Panc1 (cell line): Measurements from ENCODE around the gene CD55. TPM values are rescaled to one million over a fixed set of nuclear protein-coding genes. Genes with fewer than 3 reads are reported as not detected.

ENCODE experiments used
- ATAC-seq: fragments of 200-7000 bp; cut with Tn5 transposase; 2 replicates; pipeline ENCODE4 v1.9.1; 2020; ENCODE audit warnings: mild to moderate bottlenecking, moderate library complexity
- BruUV-seq: library from RNA; stranded (reverse); fragments of 400-500 nt; replicated peaks from 2 replicates; lab custom pipeline; 2021; lab: Mats Ljungman, UMichigan
- CTCF ChIA-PET: fragments of 300-600 bp; sonication (Branson Sonifier 250); formaldehyde crosslinking; loops from one replicate; lab custom pipeline; 2022; ENCODE audit warnings: antibody characterized with exemption; lab: Charles Lee
- POLR2A ChIA-PET: fragments of 300-600 bp; sonication (Branson Sonifier 250); formaldehyde crosslinking; loops from one replicate; lab custom pipeline; 2022; ENCODE audit warnings: antibody characterized with exemption; lab: Charles Lee
- DNase-seq: peaks from one replicate; pipeline ENCODE4 v3.0.0-alpha.2; 2010; ENCODE audit warnings: low read depth, low spot score
- H3K27ac ChIP-seq: 2 replicates; pipeline ENCODE4 v1.5.1; 2011; ENCODE audit warnings: mild to moderate bottlenecking, low read length, inconsistent platforms
- H3K27me3 ChIP-seq: fragments of 200-500 bp; sonication (Bioruptor generic); 2 replicates; pipeline ENCODE4 v1.6.0; 2014; ENCODE audit warnings: low read length, inconsistent platforms; ENCODE audit not compliant: control insufficient read depth, insufficient read depth
- H3K36me3 ChIP-seq: fragments of 200-500 bp; sonication (Bioruptor generic); 2 replicates; pipeline ENCODE4 v1.5.1; 2014; ENCODE audit warnings: inconsistent platforms, mild to moderate bottlenecking, low read length, moderate library complexity; ENCODE audit not compliant: control insufficient read depth, insufficient read depth
- H3K4me1 ChIP-seq: 2 replicates; pipeline ENCODE4 v1.5.1; 2011; ENCODE audit warnings: inconsistent platforms, mild to moderate bottlenecking, low read length, moderate library complexity; ENCODE audit not compliant: control insufficient read depth, insufficient read depth
- H3K4me3 ChIP-seq, 2 experiments: 2 replicates each; pipeline ENCODE4 v1.5.1; 2011 to 2012; ENCODE audit warnings: low read depth in 2 of 2, low read length in 2 of 2, mild to moderate bottlenecking in 2 of 2, inconsistent platforms in 1 of 2, moderate library complexity in 1 of 2
- H3K9me3 ChIP-seq: fragments of 200-500 bp; sonication (Bioruptor generic); 2 replicates; pipeline ENCODE4 v1.5.1; 2014; ENCODE audit warnings: low read depth, mild to moderate bottlenecking, inconsistent platforms, low read length, moderate library complexity; ENCODE audit not compliant: control insufficient read depth, insufficient read depth
- POLR2AphosphoS5 ChIP-seq: IDR thresholded peaks from 2 replicates; pipeline ENCODE4 v1.6.1; 2012; ENCODE audit warnings: mild to moderate bottlenecking, low read depth, low read length, moderate library complexity
- SIN3A ChIP-seq: IDR thresholded peaks from 2 replicates; pipeline ENCODE4 v1.6.1; 2012; ENCODE audit warnings: low read depth, mild to moderate bottlenecking, low read length, moderate library complexity, borderline replicate concordance; ENCODE audit not compliant: insufficient read depth
- TCF7L2 ChIP-seq: IDR thresholded peaks from 2 replicates; pipeline ENCODE4 v1.6.1; 2011; ENCODE audit warnings: mild to moderate bottlenecking, low read depth, low read length, inconsistent platforms
- in situ Hi-C: cut with HindIII; loops from 2 replicates; pipeline ENCODE4 v1.10.0; 2016; ENCODE audit warnings: low sequenced_read_pairs, low pct_unique_long_range_greater_than_20kb
- intact Hi-C: fragments of 100-400 bp; cut with micrococcal nuclease; formaldehyde crosslinking; loops from one replicate; pipeline ENCODE4 v1.10.0; 2022; ENCODE audit not compliant: unreplicated experiment
- total RNA-seq: library from RNA; stranded (reverse); gene quantifications from one replicate; pipeline ENCODE4 v1.2.1, GENCODE V29; 2021; ENCODE audit not compliant: unreplicated experiment
- TF ChIP-seq, protein P1 (sequence below): fragments of 450-650 bp; IDR thresholded peaks from 2 replicates; pipeline ENCODE4 v1.5.1; 2017; ENCODE audit warnings: mild to moderate bottlenecking
- TF ChIP-seq, protein P2 (sequence below), 2 experiments: IDR thresholded peaks; 2 replicates each; pipeline ENCODE4 v1.6.1; 2011 to 2012; ENCODE audit warnings: low read depth in 2 of 2, control low read depth in 1 of 2, low read length in 1 of 2, mild to moderate bottlenecking in 1 of 2, moderate library complexity in 1 of 2; ENCODE audit not compliant: insufficient read depth in 1 of 2

Gene CD55
- total RNA-seq, 1 experiment from 2014 or later, result 12.1 TPM

DNA sequence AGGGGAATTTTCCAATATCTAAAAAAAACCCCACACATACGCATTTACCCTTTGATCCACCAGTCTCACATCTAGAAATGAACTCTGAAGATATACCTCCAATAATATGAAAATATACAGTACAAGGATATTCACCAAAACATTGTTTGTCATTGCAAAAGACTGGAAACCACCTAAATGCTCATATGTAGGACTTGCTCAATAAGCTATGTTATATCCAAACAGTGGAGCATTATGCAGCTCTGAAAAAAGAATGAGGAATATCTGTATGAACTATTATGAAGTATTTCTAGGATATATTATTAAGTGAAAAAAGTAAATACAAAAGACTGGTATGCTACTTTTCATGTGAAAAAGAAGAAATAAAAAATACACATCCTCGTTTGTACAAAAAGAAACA is 43.6 kb downstream of the CD55 start:
- Histone ChIP-seq H3K4me1 (no peaks in the 10 kb centered on the region), H3K27me3 (no peaks in the 10 kb centered on the region), H3K36me3 (no peaks in the 10 kb centered on the region), H3K4me3 (no peak overlapping the region), H3K27ac (no peak overlapping the region), H3K9me3 (no peaks in the 10 kb centered on the region)
- intact Hi-C loops, result no loop called here
- ATAC-seq (no peak), DNase-seq (no peak)
- CTCF ChIA-PET, result no interaction called here
- BruUV-seq, result no TSS peak
- TF ChIP-seq, protein P1, sequence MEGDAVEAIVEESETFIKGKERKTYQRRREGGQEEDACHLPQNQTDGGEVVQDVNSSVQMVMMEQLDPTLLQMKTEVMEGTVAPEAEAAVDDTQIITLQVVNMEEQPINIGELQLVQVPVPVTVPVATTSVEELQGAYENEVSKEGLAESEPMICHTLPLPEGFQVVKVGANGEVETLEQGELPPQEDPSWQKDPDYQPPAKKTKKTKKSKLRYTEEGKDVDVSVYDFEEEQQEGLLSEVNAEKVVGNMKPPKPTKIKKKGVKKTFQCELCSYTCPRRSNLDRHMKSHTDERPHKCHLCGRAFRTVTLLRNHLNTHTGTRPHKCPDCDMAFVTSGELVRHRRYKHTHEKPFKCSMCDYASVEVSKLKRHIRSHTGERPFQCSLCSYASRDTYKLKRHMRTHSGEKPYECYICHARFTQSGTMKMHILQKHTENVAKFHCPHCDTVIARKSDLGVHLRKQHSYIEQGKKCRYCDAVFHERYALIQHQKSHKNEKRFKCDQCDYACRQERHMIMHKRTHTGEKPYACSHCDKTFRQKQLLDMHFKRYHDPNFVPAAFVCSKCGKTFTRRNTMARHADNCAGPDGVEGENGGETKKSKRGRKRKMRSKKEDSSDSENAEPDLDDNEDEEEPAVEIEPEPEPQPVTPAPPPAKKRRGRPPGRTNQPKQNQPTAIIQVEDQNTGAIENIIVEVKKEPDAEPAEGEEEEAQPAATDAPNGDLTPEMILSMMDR, result no peak
- TF ChIP-seq TCF7L2 (no peak), SIN3A (no peak), POLR2AphosphoS5 (no peak)
- TF ChIP-seq, protein P2, sequence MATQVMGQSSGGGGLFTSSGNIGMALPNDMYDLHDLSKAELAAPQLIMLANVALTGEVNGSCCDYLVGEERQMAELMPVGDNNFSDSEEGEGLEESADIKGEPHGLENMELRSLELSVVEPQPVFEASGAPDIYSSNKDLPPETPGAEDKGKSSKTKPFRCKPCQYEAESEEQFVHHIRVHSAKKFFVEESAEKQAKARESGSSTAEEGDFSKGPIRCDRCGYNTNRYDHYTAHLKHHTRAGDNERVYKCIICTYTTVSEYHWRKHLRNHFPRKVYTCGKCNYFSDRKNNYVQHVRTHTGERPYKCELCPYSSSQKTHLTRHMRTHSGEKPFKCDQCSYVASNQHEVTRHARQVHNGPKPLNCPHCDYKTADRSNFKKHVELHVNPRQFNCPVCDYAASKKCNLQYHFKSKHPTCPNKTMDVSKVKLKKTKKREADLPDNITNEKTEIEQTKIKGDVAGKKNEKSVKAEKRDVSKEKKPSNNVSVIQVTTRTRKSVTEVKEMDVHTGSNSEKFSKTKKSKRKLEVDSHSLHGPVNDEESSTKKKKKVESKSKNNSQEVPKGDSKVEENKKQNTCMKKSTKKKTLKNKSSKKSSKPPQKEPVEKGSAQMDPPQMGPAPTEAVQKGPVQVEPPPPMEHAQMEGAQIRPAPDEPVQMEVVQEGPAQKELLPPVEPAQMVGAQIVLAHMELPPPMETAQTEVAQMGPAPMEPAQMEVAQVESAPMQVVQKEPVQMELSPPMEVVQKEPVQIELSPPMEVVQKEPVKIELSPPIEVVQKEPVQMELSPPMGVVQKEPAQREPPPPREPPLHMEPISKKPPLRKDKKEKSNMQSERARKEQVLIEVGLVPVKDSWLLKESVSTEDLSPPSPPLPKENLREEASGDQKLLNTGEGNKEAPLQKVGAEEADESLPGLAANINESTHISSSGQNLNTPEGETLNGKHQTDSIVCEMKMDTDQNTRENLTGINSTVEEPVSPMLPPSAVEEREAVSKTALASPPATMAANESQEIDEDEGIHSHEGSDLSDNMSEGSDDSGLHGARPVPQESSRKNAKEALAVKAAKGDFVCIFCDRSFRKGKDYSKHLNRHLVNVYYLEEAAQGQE (IDR thresholded peaks at IDR 0.05; ENCODE audit: insufficient read depth in 1 of 2, low read depth in 2 of 2, low read length in 1 of 2), result no peak
- in situ Hi-C loops, result no loop called here
- POLR2A ChIA-PET, result no interaction called here

DNA sequence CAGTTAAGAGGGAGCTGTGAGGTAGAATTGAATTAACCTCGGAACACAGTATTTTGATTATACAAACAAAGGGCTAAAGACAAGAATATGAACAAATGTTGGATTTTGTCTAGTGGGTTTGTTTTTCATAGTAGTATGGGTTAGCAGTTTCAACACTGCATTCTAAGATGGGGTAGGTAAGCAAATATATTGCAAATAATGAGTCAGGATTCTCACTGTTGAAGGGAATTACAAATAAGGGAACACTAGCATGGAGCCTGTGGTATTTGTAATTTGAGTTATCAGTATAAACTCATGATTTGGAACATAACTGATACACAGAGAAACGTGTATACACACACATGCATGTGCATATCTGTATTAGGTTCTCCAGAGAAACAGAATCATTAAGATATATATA is 44.5 kb downstream of the CD55 start:
- H3K4me3 ChIP-seq, result no peak overlapping the region
- ATAC-seq (no peak), DNase-seq (no peak)
- H3K36me3 ChIP-seq, result no peaks in the 10 kb centered on the region
- in situ Hi-C loops (no loop called here), intact Hi-C loops (no loop called here)
- ChIA-PET POLR2A (no interaction called here), CTCF (no interaction called here)
- no TSS peak for BruUV-seq
- no peaks in the 10 kb centered on the region for H3K27me3 ChIP-seq
- H3K27ac ChIP-seq, result no peak overlapping the region
- no peak for TF ChIP-seq POLR2AphosphoS5
- TF ChIP-seq TCF7L2, result no peak
- TF ChIP-seq SIN3A, result no peak
- TF ChIP-seq, protein P2 (IDR thresholded peaks at IDR 0.05; ENCODE audit: insufficient read depth in 1 of 2, low read depth in 2 of 2, low read length in 1 of 2), result no peak
- TF ChIP-seq, protein P1, result no peak
- no peaks in the 10 kb centered on the region for H3K4me1 ChIP-seq
- H3K9me3 ChIP-seq, result no peaks in the 10 kb centered on the region
